ENCODE measurements around the gene PLXNA1. TPM values are rescaled to one million over a fixed set of nuclear protein-coding genes. Genes with fewer than 3 reads are reported as not detected.

PLXNA1 gene
- total RNA-seq, 2 experiments from 2014 or later: 6.6 to 7.5 TPM

DNA sequence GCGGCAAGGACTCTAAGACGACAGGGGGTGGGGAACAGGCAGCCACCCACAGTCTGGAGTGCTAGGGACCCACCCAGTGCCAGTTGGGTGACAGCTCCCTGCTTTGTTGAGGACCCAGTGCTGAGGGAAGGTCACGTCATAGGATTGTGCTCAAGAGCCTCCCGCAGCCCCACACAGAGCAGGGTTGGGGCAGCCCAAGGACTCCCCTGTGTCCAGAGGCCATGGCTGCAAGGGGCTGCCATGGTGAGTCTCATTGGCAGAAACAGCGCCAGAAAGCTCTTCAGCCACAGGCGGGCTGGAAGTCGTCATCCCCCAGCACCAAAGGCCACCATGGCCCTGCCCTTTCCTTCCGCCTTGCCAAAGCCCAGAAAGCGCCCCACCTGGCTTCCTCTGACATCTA is 37.0 kb upstream of the PLXNA1 start:
- DNase-seq: no peak
- H3K9me3 Mint-ChIP-seq: no peaks in the 10 kb centered on the region
- H3K4me3 Mint-ChIP-seq: no peak overlapping the region
- no peaks in the 10 kb centered on the region for H3K27me3 Mint-ChIP-seq
- peaks cover 5% of the 10 kb centered on the region for H3K4me1 Mint-ChIP-seq
- H3K36me3 Mint-ChIP-seq: no peaks in the 10 kb centered on the region
- H3K27ac Mint-ChIP-seq: no peak overlapping the region

DNA sequence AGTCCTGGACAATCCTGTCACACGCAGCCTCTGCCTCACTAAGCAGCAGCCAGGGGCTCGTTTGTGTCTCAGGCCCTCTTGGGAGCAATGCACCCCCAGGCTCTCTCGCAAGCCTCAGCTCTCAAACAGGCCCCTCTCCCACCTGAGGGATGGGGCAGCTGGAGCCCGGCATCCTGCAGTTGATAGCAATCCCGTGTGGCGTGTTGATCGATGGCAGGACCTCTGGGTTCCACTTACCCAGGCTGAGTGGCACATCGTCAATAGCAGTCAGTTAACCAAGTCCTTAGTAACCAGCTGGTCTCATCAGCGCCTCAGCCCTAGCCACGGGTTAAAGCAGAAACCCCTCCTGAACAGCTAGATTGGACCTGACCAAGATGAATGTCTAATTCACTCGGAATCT is 36.5 kb upstream of the PLXNA1 start:
- Mint-ChIP-seq H3K27ac (no peak overlapping the region), H3K4me1 (peaks cover 5% of the 10 kb centered on the region), H3K27me3 (no peaks in the 10 kb centered on the region), H3K4me3 (no peak overlapping the region), H3K36me3 (no peaks in the 10 kb centered on the region), H3K9me3 (no peaks in the 10 kb centered on the region)
- DNase-seq: no peak

DNA sequence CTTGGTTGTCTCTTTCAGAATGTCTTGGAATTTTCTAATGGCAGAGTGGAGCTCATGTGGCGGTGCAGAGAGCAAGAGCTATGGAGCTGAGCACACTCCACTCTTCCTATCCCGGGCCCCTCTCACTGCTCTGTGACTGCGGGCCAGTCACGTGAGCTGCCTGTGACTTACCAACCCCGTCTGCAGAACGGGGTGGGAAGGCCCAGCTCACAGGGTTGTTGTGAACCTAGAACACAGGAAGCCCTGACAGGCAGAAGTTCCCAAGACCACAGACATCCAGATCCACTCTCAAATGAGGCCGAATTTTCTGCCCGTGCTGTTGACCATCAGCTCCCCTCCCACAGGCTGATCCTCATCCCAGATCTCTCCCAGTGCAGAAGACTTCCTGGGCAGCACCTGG is 35.5 kb upstream of the PLXNA1 start:
- H3K4me3 Mint-ChIP-seq: no peak overlapping the region
- H3K27me3 Mint-ChIP-seq: no peaks in the 10 kb centered on the region
- H3K9me3 Mint-ChIP-seq: no peaks in the 10 kb centered on the region
- peaks cover 5% of the 10 kb centered on the region for H3K4me1 Mint-ChIP-seq
- no peak for DNase-seq
- H3K36me3 Mint-ChIP-seq: no peaks in the 10 kb centered on the region
- no peak overlapping the region for H3K27ac Mint-ChIP-seq

DNA sequence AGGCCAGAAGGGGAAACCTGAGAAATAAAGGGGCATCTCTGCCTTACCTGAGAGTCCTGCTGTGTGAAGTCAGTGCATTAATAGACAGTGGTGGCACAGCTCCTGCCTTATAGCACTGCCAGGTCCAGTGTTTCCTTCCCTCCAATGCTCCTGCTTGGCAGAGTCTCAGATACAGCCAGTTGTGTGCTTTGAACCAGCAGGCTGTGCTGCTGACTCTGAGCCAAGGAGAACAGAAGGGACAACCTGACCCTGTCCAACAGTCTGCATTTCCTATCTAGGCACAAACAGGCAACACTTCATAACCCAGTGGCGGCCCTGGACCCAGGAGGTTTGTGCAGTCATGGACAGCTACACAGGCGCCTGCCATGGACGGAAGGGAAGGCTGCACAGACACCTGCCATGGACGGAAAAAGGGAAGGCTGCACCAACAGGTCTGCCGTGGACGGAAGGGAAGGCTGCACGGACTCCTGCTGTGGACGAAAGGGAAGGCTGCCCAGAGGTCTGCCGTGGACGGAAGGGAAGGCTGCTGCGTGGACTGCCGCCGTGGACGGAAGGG is 33.9 kb upstream of the PLXNA1 start:
- no peak overlapping the region for H3K4me3 Mint-ChIP-seq

DNA sequence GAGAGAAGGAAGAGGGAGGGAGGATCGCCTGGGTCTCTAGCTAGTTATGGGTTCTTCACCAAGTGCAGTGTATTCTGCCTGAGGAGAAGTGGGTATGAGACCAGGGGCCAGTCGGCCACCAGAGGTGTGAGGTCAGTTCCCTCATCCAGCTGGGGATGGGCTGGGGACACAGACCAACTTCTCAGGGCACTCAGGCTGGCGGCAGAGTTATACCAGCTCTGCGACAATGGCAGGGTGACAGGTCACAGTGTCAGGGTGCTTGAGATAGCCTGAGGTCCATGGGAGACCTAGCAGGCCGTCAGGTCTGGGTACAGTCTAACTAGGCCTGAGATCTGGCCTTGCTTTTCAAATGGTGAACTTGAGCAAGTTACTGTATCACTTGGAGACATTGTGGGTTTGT is 31.4 kb upstream of the PLXNA1 start:
- H3K36me3 Mint-ChIP-seq: no peaks in the 10 kb centered on the region
- no peak overlapping the region for H3K4me3 Mint-ChIP-seq
- no peaks in the 10 kb centered on the region for H3K27me3 Mint-ChIP-seq
- no peaks in the 10 kb centered on the region for H3K9me3 Mint-ChIP-seq
- H3K27ac Mint-ChIP-seq: no peak overlapping the region
- peaks cover 6% of the 10 kb centered on the region for H3K4me1 Mint-ChIP-seq
- DNase-seq: no peak

More for the DNA sequence above, 33.9 kb upstream of the PLXNA1 start:
- DNase-seq: no peak
- Mint-ChIP-seq H3K27ac (no peak overlapping the region), H3K4me1 (peaks cover 5% of the 10 kb centered on the region), H3K27me3 (no peaks in the 10 kb centered on the region), H3K36me3 (no peaks in the 10 kb centered on the region), H3K9me3 (no peaks in the 10 kb centered on the region)

DNA sequence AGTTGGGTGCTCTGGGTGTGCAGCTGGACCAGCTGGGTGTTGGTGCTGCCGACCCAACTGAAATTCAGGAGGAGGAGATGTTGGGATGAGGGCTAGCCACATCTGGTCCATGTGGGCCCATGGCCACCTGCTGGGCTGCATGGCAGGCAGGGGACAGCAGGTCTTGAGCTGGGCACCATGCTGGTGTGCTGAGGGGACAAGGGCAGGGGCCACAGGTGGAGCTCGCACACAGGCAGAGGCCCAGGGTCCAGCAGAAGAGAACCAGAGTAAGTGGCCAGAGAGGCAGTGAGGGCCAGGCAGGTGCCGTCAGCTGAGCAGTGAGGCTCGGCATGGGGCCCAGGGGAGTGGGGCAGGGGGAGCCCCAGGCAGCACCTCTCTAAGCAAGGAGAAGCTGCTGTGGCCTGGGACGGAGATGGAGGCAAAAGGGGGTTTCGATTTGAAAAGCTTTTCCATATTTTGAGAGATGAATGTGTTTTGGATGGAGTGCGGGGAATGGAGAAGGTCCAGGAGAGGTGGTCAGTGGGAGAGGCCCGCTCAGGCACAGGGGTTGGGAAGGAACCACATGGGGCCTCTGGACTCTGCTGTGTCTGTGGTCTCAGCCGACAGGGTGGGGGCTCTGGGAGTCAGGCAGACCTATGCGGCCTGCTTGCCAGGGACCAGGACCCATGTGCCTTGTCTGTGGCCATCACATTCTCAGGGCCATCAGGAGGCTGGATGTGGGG is 30.5 kb upstream of the PLXNA1 start:
- Mint-ChIP-seq H3K9me3 (no peaks in the 10 kb centered on the region), H3K4me3 (no peak overlapping the region), H3K27ac (no peak overlapping the region), H3K4me1 (peaks cover 3% of the 10 kb centered on the region), H3K27me3 (no peaks in the 10 kb centered on the region), H3K36me3 (no peaks in the 10 kb centered on the region)
- no peak for DNase-seq

DNA sequence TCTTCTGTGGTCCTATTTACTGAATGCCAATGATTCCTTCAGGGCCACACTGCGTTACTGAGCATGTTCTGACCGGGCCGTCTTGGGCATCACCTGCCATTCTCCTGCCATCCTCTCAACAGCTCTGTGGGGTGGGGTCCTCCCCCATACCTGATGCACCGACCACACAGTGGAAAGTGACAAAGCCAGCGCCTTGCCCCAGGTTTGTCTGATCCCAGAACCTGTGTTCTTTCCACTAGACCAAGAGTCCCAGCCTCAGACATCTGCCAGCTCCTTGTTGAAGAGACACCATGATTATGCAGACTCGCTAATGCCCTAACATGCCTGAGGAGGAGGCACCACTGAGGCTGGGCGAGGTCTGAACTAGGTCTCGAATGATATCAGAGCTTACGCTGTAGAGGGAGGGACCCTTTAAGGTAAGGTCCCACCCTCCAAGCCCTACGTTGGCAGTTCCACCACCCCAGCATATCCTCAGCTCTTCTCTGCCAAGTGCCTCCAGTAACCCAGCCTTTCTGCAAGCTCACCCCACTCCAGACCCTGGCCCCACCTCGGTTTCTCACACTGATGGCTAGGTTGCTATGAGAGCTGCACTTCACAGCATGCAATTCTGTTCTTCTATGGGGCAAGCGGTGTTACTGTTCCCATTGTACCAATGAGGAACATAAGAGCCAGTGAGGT is 29.8 kb upstream of the PLXNA1 start:
- Mint-ChIP-seq H3K27me3 (no peaks in the 10 kb centered on the region), H3K9me3 (no peaks in the 10 kb centered on the region), H3K36me3 (no peaks in the 10 kb centered on the region), H3K4me1 (peaks cover 1% of the 10 kb centered on the region), H3K27ac (no peak overlapping the region), H3K4me3 (no peak overlapping the region)
- DNase-seq: no peak

DNA sequence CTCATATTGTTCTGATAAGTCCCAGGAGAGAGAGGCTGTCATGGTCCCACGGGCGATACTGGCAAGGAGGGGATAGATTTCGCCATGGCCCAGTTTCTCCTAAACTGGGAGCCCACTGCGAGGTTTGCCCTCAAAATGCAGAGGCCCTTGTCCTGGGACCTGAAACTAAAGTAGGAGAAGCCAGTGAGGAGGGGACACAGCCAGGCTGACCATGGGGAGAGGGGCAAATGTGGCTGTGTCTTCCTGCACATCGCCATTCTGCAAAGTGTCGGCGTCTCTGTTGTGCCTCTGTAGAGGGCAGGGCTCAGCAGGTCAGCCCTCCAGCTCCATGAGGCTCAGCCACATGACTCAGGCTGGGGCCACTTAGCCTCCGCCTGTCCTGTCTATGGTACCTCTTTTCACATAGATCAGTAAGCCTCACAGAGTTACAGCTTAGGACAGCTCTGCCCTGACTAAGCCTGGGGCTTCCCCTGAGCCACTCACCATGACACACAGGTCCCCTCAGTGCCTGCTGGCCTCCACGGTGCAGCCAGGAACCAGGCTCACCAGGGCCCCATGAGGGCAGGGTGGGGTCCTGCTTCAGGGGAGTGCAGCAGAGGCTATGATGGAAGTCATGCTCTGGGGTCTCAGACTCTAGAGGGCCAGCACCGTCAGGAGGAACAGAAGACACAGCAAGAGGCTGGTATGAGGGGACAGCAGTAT is 28.6 kb upstream of the PLXNA1 start:
- DNase-seq: no peak
- no peaks in the 10 kb centered on the region for H3K27me3 Mint-ChIP-seq
- no peak overlapping the region for H3K27ac Mint-ChIP-seq
- no peaks in the 10 kb centered on the region for H3K9me3 Mint-ChIP-seq
- H3K36me3 Mint-ChIP-seq: no peaks in the 10 kb centered on the region
- peaks cover 1% of the 10 kb centered on the region for H3K4me1 Mint-ChIP-seq
- no peak overlapping the region for H3K4me3 Mint-ChIP-seq

DNA sequence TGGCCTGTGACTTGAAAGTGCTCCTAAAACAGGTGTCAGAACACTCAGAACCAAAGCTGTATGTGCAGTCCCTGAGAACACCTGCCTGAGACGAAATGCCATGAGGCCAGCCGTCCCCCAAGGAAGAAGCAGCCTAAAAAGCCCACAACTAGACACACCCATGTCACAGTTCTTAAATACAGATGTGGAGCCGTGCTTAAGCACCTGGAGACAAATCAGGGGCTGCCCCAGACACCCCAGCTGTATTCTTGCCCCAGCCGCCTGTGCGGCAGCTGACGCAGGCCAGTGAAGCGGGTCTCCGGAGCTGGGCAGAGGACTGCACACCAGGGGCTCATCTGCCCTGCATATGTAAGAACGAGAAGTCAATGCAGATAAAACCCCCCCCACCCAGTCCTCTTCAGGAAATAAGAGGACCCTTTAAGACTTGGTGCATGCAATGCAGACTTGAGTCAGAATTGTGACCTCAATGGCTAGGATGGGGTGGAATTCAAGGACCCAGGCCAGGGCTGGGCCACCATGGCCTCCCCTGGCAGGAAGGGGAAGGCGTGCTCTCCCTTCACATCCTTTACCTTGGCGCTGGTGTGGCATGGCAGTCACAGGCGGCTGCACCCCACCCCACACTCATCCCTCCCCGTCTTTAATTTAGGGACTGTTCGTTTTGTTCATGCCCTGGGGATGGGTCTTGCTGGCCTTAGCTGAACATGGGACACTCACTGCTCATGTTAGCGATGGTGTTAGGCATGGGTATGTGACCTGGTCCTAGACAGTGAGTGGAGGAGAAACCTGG is 27.7 kb upstream of the PLXNA1 start:
- no peak for DNase-seq
- Mint-ChIP-seq H3K9me3 (no peaks in the 10 kb centered on the region), H3K36me3 (no peaks in the 10 kb centered on the region), H3K4me3 (no peak overlapping the region), H3K4me1 (peaks cover 1% of the 10 kb centered on the region), H3K27me3 (no peaks in the 10 kb centered on the region), H3K27ac (no peak overlapping the region)

DNA sequence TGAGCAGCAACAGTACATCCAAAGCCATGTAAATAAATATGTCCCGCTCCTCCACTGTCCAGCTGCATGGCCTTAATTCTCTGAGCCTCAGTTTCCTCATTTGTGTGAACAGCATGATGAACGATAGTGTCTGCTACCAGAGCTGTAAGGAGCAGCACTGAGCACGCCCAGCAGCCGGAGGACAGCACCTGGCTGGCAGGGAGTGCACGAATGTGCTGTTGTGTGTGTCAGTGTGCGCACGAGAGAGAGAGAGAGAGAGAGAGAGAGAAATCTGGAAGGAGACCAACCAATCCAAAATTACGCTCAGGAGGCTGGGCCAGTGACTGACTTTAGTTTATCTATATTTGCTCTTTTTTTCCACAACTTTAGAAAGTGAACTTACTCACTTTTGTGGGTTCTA is 26.6 kb upstream of the PLXNA1 start:
- no peaks in the 10 kb centered on the region for H3K9me3 Mint-ChIP-seq
- H3K27ac Mint-ChIP-seq: no peak overlapping the region
- peaks cover 1% of the 10 kb centered on the region for H3K4me1 Mint-ChIP-seq
- DNase-seq: no peak
- no peak overlapping the region for H3K4me3 Mint-ChIP-seq
- H3K36me3 Mint-ChIP-seq: no peaks in the 10 kb centered on the region
- no peaks in the 10 kb centered on the region for H3K27me3 Mint-ChIP-seq

DNA sequence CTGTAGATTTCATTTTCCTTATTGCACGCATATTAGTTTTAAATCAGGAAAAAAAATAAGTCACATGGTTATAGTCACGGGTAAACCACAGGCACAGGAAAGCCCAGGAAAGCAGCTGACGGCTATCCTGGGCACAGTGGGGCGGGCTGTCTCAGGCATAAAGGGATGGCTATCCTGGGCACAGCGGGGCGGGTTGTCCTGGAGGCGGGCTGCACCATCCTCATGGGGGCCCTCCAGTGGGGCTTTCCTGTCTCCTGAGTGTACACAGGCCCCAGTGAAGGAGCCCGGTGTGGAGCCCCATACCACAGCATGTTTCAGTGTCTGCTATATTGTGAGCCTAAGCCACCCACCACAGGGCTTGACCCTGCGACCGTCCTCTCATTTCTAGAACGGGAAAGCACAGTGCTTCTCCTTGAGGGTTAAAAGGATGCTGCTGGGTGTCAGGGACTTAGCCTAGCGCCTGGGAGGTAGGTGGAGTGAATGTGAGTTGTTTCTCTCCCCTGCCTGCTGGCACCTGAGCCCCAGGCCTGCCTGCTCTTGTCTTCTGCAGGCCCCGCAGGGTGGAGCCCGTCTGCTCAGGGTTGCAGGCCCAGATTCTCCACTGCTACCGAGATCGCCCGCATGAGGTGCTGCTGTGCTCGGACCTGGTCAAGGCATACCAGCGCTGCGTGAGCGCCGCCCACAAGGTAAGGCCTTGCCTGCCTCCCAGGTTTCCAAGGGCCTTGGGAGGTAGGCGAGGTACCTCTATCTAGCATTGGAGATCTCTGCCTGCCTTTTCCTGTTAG is 25.9 kb upstream of the PLXNA1 start:
- Mint-ChIP-seq H3K9me3 (no peaks in the 10 kb centered on the region), H3K36me3 (no peaks in the 10 kb centered on the region), H3K4me3 (no peak overlapping the region), H3K4me1 (peaks cover 1% of the 10 kb centered on the region), H3K27me3 (no peaks in the 10 kb centered on the region), H3K27ac (no peak overlapping the region)
- DNase-seq: no peak

DNA sequence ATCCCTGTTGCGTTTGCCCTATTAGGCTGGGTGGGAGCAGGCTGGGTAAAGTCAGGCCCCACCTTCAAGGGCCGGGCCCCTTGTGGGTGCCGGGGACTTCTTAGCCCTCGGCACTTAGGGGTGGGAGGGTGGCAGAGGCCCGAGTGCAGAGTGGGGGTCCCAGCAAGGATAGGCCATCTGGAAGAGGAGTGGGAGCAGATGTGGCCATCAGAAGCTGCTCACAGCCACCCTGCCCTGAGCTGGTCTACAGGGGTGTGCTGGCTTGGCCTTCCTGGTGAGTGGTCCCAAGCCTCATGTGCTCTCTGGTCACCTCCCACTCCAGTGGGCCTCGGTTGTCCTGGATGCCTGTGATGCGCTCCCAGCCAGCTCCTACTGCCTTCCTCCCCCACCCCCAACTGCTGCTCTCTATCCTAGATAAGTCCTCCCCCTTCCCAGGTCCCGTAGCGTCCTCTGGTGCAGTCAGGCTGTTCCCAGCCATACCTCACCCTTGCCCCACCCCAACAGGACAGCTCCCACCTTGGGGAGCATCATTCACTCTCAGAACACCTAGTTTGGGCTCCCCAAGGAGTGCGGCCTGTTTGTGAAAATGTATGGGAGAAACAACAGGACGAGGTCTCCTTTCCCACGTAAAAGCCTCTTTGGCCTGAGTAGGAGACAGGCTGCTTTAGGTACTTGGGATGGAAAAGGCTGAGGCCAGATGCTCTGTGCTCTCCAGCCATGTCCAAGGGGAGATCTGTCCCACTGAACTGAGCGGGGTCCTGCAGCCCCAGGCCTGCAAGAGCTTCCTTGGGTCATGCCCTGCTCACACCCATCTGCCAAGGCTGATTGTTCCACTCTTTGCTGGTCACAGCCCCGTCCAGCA is 24.9 kb upstream of the PLXNA1 start:
- Mint-ChIP-seq H3K9me3 (no peaks in the 10 kb centered on the region), H3K4me3 (no peak overlapping the region), H3K27me3 (no peaks in the 10 kb centered on the region), H3K4me1 (peaks cover 1% of the 10 kb centered on the region), H3K36me3 (no peaks in the 10 kb centered on the region), H3K27ac (no peak overlapping the region)
- DNase-seq: no peak

DNA sequence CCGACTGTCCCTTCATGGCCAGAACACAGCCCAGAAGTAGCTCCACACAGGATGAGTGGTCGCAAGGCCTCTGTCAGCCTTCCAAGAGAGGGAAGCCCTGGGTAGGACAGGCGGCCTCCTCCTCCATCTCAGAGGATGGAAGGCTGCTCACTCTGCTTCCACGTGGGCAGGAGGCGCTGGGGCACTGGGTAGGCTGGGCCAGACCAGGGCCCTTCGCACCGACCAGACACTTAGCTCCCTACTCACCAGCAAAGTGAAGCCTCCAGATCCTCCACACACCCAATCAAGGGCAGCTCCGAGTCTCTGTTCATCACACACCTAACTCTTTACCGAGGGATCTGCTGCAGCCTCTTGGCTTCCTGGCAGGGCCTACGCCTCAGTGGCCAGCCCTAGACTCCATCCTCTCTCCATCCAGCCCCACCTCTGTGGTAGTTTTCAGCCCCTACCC is 24.3 kb upstream of the PLXNA1 start:
- Mint-ChIP-seq H3K9me3 (no peaks in the 10 kb centered on the region), H3K27ac (no peak overlapping the region), H3K36me3 (no peaks in the 10 kb centered on the region), H3K27me3 (no peaks in the 10 kb centered on the region), H3K4me3 (no peak overlapping the region), H3K4me1 (peaks cover 1% of the 10 kb centered on the region)
- no peak for DNase-seq

Measured in activated naive CD8-positive, alpha-beta T cell treated with anti-CD3 and anti-CD28 coated beads for 36 hours (primary cell).